ENCODE results near the gene KCNV2.

GRCh38 chr9:2777454-2777853 is 60.1 kb downstream of the KCNV2 start:
- no peak for TF ChIP-seq CTCF (IDR thresholded peaks at IDR 0.05)
- no peak for TF ChIP-seq POLR2A (IDR thresholded peaks at IDR 0.05)

Data from esophagus squamous epithelium (tissue), 4 donors.